ENCODE measurements around the gene CALCR. TPM values are rescaled to one million over a fixed set of nuclear protein-coding genes. Genes with fewer than 3 reads are reported as not detected.

Gene CALCR
- total RNA-seq, 1 donor from 2014 or later, result not detected

- intact Hi-C loops (cut with DNase I), result no loop called here
- Histone ChIP-seq H3K27ac (no peak overlapping the region), H3K27me3 (no peaks in the 10 kb centered on the region), H3K4me1 (no peaks in the 10 kb centered on the region), H3K36me3 (no peaks in the 10 kb centered on the region), H3K4me3 (no peak overlapping the region), H3K9me3 (no peaks in the 10 kb centered on the region)
- no peak for TF ChIP-seq CTCF (IDR thresholded peaks at IDR 0.05)
- DNase-seq, result no peak
- ATAC-seq, result no peak
Measured at GRCh38 chr7:93563584-93563983, 10.9 kb downstream of the CALCR start.

- H3K27me3 ChIP-seq, result no peaks in the 10 kb centered on the region
- intact Hi-C loops (cut with DNase I), result no loop called here
Measured at GRCh38 chr7:93562936-93563335, 11.6 kb downstream of the CALCR start.

GRCh38 chr7:93562106-93562505, 12.4 kb downstream of the CALCR start:
- H3K9me3 ChIP-seq, result no peaks in the 10 kb centered on the region
- no peaks in the 10 kb centered on the region for H3K4me1 ChIP-seq
- H3K27ac ChIP-seq, result no peak overlapping the region
- DNase-seq, result no peak
- H3K4me3 ChIP-seq, result no peak overlapping the region
- H3K27me3 ChIP-seq, result no peaks in the 10 kb centered on the region
- intact Hi-C loops (cut with DNase I), result no loop called here
- ATAC-seq, result no peak
- H3K36me3 ChIP-seq, result no peaks in the 10 kb centered on the region
- no peak for TF ChIP-seq CTCF (IDR thresholded peaks at IDR 0.05)

More at GRCh38 chr7:93562936-93563335, 11.6 kb downstream of the CALCR start:
- no peak for DNase-seq
- ATAC-seq, result no peak
- Histone ChIP-seq H3K4me3 (no peak overlapping the region), H3K27ac (no peak overlapping the region), H3K4me1 (no peaks in the 10 kb centered on the region), H3K36me3 (no peaks in the 10 kb centered on the region), H3K9me3 (no peaks in the 10 kb centered on the region)
- TF ChIP-seq CTCF (IDR thresholded peaks at IDR 0.05), result no peak

GRCh38 chr7:93559639-93560491, 14.7 kb downstream of the CALCR start:
- H3K27ac ChIP-seq, result peak overlapping the region; percentile 31
- ATAC-seq (peak; percentile 44), DNase-seq (no peak)
- no peaks in the 10 kb centered on the region for H3K36me3 ChIP-seq
- TF ChIP-seq CTCF (IDR thresholded peaks at IDR 0.05), result no peak
- H3K4me3 ChIP-seq, result no peak overlapping the region
- no peaks in the 10 kb centered on the region for H3K9me3 ChIP-seq
- intact Hi-C loops (cut with DNase I), result no loop called here
- H3K27me3 ChIP-seq, result no peaks in the 10 kb centered on the region
- H3K4me1 ChIP-seq, result no peaks in the 10 kb centered on the region

- intact Hi-C loops (cut with DNase I), result no loop called here
- no peaks in the 10 kb centered on the region for H3K27me3 ChIP-seq
- H3K36me3 ChIP-seq, result no peaks in the 10 kb centered on the region
- no peaks in the 10 kb centered on the region for H3K4me1 ChIP-seq
- DNase-seq (no peak), ATAC-seq (peak; percentile 84)
- peak overlapping the region; percentile 31 for H3K27ac ChIP-seq
- no peak for TF ChIP-seq CTCF (IDR thresholded peaks at IDR 0.05)
- H3K4me3 ChIP-seq, result no peak overlapping the region
- no peaks in the 10 kb centered on the region for H3K9me3 ChIP-seq
Measured at GRCh38 chr7:93558705-93559614, 15.6 kb downstream of the CALCR start.

Data from upper lobe of right lung (tissue), 1 donor.